ENCODE results near the gene COL1A2.

Gene COL1A2

DNA sequence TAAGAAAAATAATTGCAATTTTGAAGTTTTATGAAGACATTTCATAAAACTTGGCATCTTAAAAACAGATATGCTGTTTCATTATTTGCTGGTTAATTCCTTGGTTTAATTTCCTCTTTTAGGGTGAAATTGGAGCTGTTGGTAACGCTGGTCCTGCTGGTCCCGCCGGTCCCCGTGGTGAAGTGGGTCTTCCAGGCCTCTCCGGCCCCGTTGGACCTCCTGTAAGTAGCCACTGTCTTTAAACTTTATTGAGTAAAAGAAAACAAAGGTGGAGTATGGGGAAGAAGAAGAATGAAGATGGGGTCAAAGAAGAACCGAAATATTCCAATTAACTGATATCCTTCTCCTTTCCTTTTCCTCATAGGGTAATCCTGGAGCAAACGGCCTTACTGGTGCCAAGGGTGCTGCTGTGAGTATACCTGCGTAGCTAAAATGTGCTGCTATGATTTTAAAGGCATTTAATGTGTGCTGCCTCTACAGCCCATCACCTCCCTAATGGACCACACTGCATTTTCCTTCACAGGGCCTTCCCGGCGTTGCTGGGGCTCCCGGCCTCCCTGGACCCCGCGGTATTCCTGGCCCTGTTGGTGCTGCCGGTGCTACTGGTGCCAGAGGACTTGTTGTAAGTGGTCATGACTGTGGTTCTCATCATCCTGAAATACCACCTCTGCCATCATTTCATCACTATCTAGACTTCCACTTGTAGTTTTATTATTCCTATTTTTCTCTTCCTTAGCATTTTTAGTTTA, 14.7 kb downstream of the COL1A2 start:
- DNase-seq (ENCODE audit: low read depth in 2 of 3, low spot score in 1 of 3), result no peak

DNA sequence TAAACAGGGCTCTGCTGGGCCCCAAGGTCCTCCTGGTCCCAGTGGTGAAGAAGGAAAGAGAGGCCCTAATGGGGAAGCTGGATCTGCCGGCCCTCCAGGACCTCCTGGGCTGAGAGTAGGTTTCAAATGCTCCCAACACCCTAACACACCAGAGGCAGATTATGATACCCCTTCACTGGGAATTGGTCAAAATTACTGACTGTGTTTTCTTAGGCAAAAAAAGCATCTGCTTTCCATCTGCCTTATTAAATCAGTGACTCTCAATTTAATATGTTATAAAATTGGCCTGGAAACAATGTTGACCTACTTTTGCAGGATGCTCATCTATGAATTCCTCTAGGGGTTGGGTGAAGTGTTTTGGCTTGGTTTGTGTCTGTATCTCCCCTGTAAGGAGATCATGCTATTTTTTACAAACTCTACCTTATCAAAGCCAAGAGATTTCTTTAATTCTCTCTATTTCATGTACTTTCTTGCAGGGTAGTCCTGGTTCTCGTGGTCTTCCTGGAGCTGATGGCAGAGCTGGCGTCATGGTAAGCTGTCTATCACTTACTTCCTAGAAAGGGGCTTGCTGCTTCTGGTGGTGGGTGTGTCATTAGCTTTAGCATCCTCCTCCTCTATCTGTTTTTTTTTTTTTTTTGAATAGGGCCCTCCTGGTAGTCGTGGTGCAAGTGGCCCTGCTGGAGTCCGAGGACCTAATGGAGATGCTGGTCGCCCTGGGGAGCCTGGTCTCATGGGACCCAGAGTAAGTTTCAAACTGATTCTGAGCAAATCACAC, 15.9 kb downstream of the COL1A2 start:
- no peak for DNase-seq (ENCODE audit: low read depth in 2 of 3, low spot score in 1 of 3)

DNA sequence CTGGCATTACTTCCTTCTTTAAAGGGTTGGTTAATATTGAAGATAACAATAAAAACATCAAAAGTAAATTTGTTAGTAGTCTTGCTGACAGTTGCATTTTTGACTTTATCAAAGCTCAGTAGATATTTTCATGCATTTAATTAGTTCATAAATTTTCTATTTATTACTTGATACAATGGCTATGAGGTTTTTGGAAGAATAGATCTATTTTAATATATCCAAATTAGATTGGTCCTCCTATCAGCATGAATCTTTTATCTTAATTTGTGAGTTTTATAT, 16.4 kb downstream of the COL1A2 start:
- DNase-seq (ENCODE audit: low read depth in 2 of 3, low spot score in 1 of 3), result no peak

DNA sequence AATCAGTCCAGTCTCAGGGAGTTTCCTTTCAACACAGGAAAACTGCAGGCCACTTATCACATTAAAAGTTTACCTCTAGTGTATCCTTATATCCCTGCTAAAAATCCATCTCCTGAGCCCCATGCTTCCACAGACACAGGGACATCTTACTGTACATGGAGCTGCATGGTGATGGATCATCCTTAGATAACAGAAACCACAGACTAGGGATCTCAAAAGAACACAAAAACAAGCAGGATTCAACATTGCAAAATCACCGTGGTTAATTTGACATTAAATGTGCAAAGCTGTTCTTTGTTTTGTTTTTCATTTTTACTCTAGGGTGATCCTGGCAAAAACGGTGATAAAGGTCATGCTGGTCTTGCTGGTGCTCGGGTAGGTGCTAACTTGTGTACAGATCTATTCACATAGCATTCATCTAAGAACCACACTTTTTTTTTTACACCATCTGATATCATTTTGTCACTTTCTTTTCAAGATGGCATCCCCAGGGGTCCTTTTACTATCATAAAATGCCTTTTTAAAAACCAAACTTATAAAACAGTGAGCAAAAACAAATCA, 18.1 kb downstream of the COL1A2 start:
- no peak for DNase-seq (ENCODE audit: low read depth in 2 of 3, low spot score in 1 of 3)

DNA sequence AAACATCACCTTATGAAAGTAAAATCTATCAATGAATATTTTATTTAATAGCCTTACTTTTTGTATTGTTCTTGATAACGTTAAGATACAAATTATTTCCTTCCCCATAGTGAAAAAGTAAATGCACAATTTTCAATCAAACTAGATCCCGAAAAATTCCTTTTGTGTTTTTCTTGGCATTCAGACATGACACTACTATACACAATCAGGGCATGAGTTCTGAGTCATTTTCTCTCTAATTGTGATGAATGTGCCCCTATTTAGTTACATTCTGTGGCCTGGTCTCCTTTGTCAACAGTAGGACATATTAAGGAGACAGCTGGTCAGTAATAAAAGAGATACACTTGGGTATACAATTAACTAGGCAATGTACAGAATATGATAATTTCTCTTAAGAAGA, 19.8 kb downstream of the COL1A2 start:
- no peak for DNase-seq (ENCODE audit: low read depth in 2 of 3, low spot score in 1 of 3)

DNA sequence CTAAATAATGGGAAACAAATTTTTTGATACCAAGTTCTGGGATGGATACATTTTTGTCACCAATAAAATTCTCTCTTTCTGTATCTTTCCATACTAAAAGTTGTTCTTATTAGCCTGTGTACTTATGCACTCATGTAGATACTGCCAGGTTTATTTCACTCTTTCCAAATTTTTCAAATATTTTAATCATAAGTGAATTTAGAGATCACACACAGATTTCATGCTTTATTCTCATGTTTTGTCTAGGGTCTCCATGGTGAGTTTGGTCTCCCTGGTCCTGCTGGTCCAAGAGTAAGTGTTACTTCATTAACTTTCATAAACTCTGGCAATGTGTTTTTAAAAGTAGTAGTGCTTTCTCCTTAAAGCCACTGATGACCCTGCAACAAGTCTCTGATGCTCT, 20.3 kb downstream of the COL1A2 start:
- DNase-seq (ENCODE audit: low read depth in 2 of 3, low spot score in 1 of 3), result no peak

DNA sequence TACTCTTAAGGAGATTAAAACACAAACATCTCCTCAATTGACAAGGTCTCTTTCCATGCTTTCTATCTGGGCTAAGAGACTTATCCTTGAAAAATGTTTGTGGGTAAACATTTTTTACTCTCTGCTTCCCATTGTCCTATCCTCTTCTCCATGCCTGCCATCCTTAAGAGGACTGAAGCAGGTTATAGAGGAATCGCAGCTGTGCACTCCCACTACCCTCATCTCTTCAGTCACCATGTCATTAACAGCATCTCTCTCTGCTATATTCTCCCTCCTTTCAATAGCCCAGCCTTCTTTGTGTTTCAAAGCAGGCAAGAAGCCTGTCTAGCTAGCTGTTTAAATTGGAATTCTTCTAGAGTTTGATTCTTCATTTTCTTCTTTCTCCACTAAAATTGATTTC, 22.6 kb downstream of the COL1A2 start:
- no peak for DNase-seq (ENCODE audit: low read depth in 2 of 3, low spot score in 1 of 3)

DNA sequence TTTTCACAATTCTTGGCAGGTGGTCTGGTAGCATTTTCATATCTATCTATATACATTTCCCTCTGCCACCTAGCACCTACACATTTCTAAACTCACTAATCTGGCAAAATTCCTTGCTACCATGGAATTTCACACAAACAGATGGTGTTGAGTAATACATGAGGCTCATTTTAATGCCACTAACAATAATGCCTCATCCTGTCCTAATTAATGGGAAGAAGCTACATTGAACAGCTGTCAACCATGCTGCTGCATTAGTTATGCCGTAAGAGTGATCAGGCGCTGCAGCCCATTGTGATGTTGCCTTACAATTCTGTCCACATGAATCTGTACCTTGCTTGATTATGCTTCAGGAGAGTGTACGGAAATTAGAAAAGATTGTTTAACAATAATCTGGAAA, 23.2 kb downstream of the COL1A2 start:
- no peak for DNase-seq (ENCODE audit: low read depth in 2 of 3, low spot score in 1 of 3)

DNA sequence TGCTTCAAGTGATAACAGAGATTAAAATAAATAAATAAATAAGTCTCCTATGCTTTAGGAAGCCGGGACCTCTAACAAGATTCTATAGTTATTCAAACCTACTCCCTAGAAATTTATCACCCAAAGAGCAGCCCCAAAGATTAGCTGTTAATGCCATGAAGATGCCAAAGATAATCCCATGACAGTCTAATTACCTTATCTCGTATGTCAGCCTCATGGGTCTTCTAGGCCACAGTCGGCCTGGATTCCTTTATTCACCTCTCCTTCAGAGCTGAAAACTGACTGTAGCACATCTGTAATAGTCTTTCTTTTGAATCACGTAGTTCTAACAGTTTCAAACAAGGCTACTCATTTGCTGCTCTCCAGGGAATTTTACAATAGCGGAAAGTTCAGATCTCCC, 24.2 kb downstream of the COL1A2 start:
- no peak for DNase-seq (ENCODE audit: low read depth in 2 of 3, low spot score in 1 of 3)

DNA sequence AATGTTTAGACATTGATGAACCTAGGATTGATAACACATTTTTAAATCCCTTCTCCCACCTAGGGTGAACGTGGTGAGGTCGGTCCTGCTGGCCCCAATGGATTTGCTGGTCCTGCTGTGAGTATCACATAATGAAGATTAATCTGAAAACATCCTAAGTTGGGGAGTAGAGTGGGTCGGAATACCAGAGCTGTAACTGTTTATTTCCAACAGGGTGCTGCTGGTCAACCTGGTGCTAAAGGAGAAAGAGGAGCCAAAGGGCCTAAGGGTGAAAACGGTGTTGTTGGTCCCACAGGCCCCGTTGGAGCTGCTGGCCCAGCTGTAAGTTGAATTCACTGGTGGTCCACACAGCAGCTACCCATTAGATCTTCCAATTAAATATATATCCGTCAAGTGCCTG, 25.6 kb downstream of the COL1A2 start:
- no peak for DNase-seq (ENCODE audit: low read depth in 2 of 3, low spot score in 1 of 3)

DNA sequence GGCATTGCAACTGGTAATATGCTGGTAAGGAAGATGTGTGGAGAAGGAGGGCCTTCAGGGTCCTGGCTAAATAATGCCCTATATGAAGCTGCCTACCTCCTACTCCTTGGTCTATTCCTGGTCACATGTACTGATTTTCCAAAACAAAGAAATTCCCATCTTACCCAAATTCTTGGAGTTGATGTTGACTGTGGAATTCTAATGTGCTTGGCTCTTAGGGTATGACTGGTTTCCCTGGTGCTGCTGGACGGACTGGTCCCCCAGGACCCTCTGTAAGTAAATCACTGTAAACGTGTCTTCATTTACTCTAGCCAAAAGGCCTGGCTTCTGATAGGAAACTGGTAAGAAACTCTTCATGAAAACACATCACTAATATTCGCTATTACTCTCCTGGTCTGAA, 27.0 kb downstream of the COL1A2 start:
- DNase-seq (ENCODE audit: low read depth in 2 of 3, low spot score in 1 of 3), result no peak

DNA sequence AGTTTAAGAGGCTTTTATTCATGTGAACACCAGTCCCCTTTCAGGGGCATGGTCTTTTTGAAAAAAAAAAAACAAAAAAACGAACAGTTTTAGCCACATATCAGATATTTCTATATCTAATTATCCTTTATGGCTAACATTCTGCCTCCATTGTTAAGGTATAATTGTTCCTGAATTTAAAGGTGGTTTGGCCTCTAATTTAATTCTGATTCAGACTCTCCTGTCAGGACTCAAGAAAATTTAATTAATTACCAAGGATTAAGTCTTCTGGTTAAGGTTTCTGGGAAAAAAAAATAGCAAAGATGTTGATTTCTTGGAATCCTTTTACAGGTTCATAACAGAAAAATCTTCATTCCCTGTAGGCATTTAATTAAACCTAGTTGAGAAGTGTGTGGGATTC, 27.4 kb downstream of the COL1A2 start:
- DNase-seq (ENCODE audit: low read depth in 2 of 3, low spot score in 1 of 3), result no peak

DNA sequence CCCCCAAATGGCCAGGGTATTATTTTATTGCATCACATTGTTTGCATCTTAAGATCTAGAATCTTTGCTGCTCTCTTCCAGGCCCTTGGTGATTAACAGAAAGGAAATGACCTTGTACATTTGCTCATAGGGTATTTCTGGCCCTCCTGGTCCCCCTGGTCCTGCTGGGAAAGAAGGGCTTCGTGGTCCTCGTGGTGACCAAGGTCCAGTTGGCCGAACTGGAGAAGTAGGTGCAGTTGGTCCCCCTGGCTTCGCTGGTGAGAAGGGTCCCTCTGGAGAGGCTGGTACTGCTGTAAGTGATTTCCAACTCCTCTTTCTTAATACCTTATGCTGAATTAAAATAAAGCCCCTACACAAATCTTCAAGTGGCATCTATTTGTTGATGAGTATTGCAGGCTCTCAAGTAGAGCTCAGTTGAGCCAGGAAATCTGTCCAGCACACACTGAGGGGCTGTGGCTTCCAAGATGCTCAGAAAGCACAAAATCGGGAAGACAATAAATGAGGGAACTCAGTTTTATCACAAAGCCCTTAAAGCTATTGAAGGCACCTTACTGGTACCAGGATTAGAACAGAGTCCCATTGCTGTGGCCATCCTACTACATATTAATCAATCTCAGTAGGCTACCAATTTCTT, 28.2 kb downstream of the COL1A2 start:
- no peak for DNase-seq (ENCODE audit: low read depth in 2 of 3, low spot score in 1 of 3)

DNA sequence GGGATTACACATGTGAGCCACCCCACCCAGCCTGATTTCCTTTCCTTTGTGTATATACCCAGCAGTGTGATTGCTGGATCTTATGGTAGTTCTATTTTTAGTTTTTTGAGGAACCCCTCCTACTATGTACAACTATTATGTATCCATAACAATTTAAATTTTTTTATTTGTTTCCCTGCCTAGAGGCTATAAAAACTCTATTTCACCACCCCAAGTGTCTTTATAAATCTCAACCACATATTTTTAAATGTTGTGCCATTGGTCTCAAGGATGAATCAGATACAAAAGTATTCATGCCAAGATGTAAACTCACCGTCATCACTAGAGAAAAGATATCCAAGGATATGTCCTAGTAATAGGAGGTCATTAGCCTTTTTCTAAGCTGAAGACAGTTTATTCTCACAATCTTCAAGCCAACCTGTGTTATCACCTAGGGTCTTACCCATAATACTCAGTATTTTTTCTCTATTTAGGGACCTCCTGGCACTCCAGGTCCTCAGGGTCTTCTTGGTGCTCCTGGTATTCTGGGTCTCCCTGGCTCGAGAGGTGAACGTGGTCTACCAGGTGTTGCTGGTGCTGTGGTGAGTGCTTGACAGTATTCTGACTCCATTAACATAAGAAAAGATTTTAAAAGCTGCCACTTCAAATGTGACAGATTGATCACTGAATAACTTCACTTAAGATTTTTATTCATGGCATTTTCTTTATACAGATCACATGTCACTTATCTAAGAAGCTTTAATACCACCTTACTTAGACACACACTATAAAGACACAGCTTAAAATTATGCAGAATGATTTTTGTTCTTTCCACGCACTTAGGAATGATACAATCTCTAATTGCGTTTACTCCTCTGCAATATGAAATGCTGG, 29.4 kb downstream of the COL1A2 start:
- no peak for DNase-seq (ENCODE audit: low read depth in 2 of 3, low spot score in 1 of 3)

DNA sequence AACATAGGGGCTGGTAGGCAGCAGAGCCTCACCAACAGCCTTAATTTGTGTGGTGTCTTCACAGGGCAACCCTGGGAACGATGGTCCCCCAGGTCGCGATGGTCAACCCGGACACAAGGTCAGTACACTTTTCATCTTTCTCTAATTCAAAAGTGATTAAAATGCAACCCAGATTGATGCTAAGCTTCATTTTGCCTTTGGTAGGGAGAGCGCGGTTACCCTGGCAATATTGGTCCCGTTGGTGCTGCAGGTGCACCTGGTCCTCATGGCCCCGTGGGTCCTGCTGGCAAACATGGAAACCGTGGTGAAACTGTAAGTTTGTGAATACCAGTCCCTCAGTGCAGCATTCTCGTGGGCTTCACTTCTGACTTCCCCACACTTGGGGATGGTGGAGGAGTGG, 30.9 kb downstream of the COL1A2 start:
- DNase-seq (ENCODE audit: low read depth in 2 of 3, low spot score in 1 of 3), result no peak

DNA sequence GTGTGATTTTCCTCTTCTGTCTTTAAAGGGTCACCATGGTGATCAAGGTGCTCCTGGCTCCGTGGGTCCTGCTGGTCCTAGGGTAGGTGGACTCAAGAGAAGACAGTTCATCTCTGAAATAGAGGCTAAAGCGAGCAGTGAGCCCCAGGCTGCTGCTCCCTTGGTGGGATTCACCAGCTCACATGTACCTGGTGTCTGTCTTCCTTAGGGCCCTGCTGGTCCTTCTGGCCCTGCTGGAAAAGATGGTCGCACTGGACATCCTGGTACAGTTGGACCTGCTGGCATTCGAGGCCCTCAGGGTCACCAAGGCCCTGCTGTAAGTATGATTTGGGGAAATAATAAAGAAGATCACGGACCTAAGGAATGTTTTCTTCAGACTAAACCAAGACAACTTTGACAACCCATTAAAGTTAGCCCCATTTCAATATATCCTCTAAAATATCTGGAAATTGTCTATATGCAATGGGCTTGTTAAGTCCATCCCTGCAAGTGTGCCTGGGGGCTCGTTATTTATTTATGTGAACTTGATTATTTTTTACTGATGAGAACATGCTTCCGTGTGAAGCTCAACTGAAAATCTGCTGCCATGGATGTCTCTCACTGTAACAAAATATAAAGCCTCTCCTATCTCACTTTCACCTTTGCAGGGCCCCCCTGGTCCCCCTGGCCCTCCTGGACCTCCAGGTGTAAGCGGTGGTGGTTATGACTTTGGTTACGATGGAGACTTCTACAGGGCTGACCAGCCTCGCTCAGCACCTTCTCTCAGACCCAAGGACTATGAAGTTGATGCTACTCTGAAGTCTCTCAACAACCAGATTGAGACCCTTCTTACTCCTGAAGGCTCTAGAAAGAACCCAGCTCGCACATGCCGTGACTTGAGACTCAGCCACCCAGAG, 32.5 kb downstream of the COL1A2 start:
- DNase-seq (ENCODE audit: low read depth in 2 of 3, low spot score in 1 of 3), result no peak

DNA sequence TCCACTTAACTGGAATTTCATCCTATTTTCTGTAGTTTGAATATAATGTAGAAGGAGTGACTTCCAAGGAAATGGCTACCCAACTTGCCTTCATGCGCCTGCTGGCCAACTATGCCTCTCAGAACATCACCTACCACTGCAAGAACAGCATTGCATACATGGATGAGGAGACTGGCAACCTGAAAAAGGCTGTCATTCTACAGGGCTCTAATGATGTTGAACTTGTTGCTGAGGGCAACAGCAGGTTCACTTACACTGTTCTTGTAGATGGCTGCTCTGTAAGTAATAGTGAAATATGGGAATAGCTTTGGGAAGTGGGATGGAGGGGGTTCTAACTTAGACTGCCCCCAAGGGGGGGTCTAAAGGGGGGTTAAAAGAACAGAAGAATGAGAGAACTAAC, 34.5 kb downstream of the COL1A2 start:
- no peak for DNase-seq (ENCODE audit: low read depth in 2 of 3, low spot score in 1 of 3)

DNA sequence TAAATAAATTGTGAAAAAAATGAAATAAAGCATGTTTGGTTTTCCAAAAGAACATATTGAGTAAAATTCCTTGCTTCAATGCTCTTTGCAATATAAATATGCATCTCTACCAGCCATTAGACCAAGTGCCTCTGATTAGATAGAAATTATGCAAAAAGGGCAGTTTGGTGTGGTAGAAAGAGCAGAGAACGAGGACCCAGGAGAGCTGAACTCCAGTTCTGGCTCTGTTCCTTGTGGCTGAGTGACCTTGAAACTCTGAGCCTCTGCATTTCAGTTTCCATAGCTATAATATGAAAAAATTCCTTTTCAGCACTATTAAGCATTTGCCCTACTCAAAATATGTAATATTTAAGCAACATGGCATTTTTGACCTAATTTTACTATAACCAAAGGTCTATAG, 36.5 kb downstream of the COL1A2 start:
- no peak for DNase-seq (ENCODE audit: low read depth in 2 of 3, low spot score in 1 of 3)

DNA sequence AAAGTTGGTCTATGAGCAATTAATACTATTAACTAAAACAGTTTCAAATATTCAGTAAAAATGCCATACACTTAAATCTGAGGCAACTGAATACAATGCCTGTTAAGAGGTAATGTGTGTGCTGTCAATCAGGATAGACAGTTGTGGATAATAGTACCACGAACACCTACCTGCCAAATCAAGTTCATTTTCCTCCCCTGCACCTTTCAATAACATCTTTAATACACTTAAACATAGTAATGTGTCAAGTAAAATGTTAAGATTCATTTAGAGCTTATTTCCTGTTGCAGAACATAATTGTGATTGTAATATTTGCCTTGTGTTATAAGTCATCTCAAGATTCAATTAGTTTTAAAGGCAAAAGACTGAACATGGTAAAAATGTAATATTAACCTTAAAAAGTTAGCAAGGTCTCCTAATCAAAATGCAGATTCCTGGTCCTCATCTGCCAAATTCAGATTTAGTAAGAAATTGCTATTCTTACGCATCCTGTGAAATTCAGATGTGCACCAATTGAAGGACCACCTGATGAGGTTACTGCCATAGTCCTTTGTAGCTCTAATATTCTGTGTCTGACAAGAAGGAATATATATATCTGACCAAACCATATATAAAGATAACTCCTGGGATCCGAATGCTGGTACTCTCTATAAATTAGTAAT, 37.1 kb downstream of the COL1A2 start:
- DNase-seq (ENCODE audit: low read depth in 2 of 3, low spot score in 1 of 3), result no peak

DNA sequence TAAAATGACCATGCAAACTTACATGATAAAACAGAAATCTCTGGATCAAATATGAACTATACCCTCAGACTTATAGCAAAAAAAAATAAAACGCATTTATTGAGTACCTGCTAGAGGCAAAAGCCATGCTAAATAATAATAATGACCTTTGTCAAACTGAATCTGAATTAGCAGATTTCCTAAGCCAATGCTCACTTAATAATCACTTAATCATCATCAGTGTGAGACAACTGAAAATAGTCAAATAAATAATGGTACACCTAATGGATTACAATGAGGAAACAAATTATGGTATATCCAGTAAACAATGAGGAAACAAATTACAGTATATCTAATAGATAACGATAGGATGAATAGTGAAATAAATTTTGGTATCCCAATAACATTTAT, 37.6 kb downstream of the COL1A2 start:
- DNase-seq (ENCODE audit: low read depth in 2 of 3, low spot score in 1 of 3), result no peak

All from stimulated activated CD4-positive, alpha-beta T cell treated with anti-CD3 and anti-CD28 coated beads, Interleukin-12 subunit alpha, Interleukin-12 subunit beta, amount 100 ng/mL, for 48 hours (primary cell).